Middle frontal gyrus (tissue), 1 donor: ENCODE results near the gene AP3S2.
"Not testable (repeated sequence)": the region's sequence is repeated elsewhere in the genome, so short reads cannot be mapped to it uniquely, and the experiment has no call there.

Experiments
- DNase-seq: peaks from one replicate; pipeline ENCODE4 v3.0.0-alpha.2; 2015; ENCODE audit warnings: low spot score; ENCODE audit errors: extremely low spot score

The AP3S2 gene

DNA sequence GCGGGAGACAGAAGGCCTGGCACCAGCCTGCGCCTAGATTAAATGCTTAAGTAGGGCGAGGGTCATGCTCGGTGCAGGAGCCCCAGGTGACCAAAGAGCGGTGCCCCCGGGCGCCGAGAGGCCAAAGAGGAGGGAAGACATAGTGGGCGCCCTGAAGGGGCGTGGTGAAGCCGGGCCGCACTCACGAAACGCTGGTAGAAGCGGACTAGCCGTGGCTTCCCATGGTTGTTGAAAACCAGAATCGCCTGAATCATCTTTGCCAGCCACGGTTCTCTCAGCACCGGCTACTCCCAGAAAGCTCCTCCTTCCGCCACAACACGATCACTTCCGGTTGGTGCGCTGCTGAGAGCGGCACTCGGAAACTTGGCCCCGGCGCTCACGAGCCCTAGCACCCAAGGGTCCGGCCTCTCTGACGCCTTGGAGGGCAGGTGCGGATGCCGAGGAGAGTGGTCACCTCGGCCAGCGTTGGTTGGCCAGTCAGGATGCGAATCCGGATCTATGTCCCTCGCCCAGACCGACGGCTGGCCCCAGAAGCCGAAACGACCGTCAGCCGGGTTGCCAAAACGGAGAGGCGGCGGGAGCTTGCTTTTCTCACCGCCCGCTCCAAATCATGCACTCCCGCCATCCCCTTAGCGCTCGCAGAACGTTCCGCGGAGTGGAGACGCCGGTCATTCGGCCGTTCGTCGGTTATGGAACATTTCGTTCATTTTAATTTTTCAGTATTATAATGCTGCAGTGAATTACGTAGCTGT is at the start of gene AP3S2:
TSS of gene AP3S2 (minus strand) at position 299 of the 752 bp plus-strand sequence. CDS start at position 254, 45 bp downstream.
- peak; percentile 82 for DNase-seq

DNA sequence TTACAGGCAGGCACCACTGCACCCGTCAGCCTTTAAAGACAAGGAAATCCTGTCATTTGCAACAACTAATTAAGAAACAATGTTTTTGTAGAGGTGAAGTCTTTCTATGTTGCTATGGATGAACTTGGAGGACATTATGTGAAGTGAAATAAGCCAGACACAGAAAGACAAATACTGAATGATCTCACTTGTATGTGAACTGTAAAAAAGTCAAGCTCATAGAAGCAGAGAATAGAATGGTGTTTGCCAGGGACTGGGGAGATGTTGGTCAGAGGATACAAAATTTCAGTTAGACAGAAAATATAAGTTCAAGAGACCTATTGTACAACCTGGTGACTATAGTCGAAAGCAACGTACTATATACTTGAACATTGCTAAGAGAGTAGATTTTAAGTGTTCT is 46.1 kb upstream of the AP3S2 start:
- no peak for DNase-seq

GRCh38 chr15:89939377-89939776 is 45.6 kb upstream of the AP3S2 start:
- not testable (repeated sequence) for DNase-seq

DNA sequence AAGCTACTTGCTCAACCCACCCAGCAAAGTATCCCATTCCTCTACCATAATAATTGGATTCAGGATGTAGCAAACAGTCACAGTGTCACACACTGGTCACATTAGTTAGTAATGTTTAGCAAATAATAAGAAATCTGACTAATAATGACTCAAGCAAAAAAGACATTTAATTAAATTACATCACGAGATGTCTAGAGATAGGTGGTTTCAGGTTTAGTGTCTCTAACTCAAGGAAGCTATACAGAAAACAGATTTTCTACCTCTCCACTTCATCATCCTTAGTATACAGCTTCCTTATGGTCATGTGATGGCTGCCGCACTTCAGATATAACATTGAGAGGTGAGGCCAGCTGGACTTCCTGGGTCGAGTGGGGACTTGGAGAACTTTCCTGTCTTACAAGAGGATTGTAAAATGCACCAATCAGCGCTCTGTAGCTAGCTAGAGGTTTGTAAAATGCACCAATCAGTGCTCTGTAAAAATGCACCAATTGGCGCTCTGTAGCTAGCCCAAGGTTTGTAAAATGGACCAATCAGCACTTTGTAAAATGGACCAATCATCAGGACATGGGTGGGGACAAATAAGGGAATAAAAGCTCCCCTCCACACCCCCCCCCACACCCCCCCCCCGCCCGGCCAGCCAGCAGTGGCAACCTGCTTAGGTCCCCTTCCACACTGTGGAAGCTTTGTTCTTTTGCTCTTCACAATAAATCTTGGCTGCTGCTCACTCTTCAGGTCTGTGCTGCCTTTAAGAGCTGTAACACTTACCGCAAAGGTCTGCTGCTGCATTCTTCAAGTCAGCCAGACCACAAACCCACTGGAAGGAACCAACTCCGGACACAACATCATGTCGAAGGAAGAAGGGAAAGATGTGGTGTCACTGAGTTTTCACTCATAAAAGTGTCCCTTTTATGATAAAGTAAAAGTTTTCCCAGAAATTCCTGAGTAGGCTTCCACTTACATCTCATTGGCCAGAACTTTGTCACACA is 43.9 kb upstream of the AP3S2 start:
- DNase-seq, result no peak

- no peak for DNase-seq
These were observed 43.0 kb upstream of the AP3S2 start for GRCh38 chr15:89936786-89937265.

GRCh38 chr15:89936051-89936785 is 42.4 kb upstream of the AP3S2 start:
- DNase-seq, result no peak

GRCh38 chr15:89932880-89933279 is 39.1 kb upstream of the AP3S2 start:
- peak; percentile 20 for DNase-seq

- no peak for DNase-seq
These were observed 34.6 kb upstream of the AP3S2 start for GRCh38 chr15:89928421-89928820.

DNA sequence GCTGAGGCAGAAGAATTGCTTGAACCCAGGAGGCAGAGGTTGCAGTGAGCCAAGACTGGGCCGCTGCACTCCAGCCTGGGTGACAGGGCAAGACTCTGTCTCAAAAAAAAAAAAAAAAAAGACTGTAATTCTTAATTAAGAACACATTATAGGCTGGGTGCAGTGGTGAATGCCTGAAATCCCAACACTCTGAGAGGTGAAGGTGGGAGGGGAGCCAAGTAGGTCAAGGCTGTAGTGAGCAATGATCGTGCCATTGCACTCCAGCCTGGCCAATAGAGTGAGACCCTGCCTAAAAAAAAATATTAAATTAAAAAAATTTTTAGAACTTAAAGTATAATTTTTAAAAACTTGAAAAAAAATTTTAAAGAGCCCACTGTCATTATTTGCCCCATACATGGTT is 32.4 kb upstream of the AP3S2 start:
- DNase-seq, result no peak

DNA sequence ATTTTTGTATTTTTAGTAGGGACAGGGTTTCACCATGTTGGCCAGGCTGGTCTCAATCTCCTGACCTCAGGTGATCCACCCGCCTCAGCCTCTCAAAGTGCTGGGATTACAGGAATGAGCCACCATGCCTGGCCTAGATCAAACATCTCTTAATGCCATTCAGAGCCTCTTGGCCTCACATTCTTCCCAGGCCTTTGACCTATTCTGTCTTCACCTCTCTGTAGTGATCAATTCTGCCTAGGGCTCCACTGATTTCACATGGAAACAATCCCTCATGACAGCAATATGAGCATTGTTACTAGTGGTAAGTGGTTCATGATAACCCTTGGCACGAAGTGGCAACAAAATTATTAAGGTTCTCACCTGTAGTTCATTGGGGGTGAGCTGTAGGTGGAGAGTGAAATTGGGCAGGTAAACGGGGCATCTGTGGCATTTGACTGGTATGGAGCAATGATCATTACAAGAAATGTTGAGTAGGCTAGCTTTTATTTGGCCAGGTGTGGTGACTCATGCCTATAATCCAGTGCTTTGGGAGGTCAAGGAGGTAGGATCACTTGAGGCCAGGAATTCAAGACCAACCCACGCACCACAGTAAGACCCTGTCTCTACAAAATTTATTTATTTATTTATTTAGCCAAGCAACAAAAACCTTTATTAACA is 23.8 kb upstream of the AP3S2 start:
- DNase-seq, result no peak

DNA sequence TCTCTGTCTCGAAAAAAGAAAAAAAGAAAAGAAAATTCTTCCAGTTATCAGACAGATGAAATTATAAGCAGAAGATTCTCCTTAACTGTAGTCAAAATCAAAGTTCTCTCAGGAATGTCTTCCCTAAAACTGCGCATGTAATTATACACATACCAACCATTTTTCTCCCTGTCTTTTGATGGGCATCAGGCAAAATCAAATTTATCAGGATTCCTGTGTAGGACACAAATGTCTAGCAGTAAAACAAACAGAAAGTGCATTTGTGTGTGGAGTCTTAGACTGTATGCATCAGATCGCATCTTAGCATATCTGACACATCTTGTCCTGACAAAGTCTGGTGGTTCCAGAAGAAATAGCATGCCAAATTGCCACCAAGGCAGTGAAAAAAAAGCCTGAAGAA is 22.9 kb upstream of the AP3S2 start:
- no peak for DNase-seq

GRCh38 chr15:89912674-89913396 is 19.0 kb upstream of the AP3S2 start, which contains the start of gene ARPIN:
ARPIN (minus strand) TSS chr15:89912952; CDS start chr15:89912835, 117 bp downstream.
- DNase-seq, result no peak

- DNase-seq, result no peak
These were observed 18.4 kb upstream of the AP3S2 start for GRCh38 chr15:89912145-89912673.

DNA sequence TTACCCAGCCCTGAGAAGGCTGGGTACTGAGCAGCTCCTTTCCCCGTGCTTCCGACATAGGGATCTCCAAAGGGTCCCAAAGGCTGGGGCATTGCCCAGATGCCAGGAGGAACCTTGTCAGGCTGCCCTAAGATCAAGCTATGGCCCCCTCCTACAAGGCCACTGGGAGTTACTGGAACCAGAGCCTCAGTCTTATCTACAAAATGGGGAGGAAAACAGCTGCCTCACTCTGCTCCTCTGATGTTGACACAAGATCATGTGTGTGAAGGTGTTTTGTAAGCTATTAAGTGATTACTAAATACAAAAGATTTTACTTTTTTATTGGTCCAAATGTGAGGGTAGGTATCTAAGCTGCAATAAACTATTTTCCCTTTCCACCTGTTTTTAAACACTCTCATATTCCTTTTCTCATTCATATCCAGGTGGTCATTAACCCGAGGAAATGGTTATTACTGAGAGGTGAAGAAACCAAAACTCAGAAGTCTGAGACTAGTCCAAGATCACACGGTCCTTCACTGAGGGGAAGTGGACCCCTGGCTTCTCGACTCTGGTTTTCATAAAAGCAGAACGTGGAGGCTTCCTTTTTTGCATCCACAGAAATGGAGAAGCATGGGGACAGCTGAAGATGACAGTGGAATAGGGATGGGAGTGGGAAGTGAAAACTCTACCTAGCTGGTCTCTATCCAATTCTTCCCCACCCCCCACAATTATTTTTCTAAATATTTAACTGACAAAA is 17.3 kb upstream of the AP3S2 start:
- no peak for DNase-seq

DNA sequence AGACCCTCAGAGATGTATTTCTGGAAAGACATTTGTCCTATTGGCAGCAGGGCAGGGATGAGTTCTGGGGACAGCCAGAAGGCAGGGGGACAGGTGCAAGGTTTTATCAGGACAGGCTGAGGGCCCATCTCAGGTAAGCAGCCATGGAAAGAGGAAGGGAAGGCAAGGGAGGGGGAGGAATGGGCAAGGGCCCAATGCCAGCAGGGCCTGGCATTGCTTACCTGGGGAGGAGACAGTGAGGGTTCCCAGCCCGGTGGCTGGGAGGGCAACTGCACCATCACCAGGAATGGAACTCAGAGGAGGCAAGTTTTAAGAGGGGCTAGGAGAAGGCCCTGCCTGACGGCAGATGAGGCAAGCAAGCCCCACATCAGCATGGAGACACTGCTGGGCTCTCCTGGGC is 15.8 kb upstream of the AP3S2 start:
- DNase-seq, result no peak

GRCh38 chr15:89908226-89908625 is 14.4 kb upstream of the AP3S2 start:
- DNase-seq, result no peak

DNA sequence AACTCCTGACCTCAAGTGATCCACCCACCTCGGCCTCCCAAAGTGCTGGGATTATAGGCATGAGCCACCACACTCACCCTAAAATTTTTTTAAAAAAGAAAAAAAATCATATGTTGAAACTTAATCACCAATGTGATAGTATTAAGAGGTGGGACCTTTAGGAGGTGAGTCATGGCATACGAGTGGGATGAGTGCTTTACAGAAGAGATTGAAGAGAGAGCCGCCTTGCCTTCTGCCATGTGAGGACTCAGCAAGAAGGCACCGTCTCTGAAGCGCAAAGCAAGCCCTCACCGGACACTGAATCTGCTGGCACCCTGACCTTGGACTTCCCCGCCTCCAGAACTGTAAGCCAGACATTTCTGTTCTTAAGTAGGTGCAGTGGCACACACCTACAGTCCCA is 13.5 kb upstream of the AP3S2 start:
- no peak for DNase-seq

DNA sequence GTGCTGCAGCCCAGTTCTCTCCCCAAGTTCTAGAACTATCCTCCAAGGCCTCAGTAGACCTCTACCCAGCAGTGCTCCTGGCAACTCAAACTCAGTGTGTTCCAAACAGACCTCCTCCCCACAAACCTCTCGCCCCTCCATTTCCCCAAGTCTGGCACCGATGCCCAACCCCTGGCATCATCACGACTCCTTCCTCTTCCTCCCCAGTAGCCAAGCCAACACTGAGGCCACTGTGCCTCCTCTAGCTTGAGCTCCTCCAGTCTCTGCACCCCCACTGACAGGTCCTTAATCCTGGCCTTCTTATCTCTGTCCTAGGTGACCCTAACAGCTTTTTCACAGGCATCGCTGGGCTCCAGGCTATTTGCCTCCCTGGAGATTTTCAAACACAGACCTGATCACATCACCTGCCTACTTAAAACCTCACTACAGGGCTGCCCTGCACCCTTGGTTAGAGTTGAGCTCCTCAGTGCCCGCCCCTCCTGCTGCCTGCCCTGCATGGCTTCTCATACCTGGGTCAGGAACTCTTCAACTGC is 12.1 kb upstream of the AP3S2 start:
- DNase-seq, result no peak

- DNase-seq, result no peak
These were observed 10.7 kb upstream of the AP3S2 start for GRCh38 chr15:89904519-89904918.
